PFSK-1 (cell line): ENCODE measurements around the gene ERC2.

ENCODE experiments used
- FOXP2 ChIP-seq: optimal IDR thresholded peaks from 2 replicates; pipeline ENCODE3; 2011; ENCODE audit warnings: borderline replicate concordance, control low read depth, inconsistent platforms; ENCODE audit not compliant: insufficient read depth; ENCODE audit errors: extremely low read length, extremely low read depth
- POLR2AphosphoS5 ChIP-seq: IDR thresholded peaks from 2 replicates; pipeline ENCODE4 v1.6.1; 2012; ENCODE audit warnings: low read depth, mild to moderate bottlenecking, control low read depth, low read length, moderate library complexity
- REST ChIP-seq, 2 experiments: IDR thresholded peaks; 2 replicates each; pipeline versions ENCODE4 v1.6.1 to v1.8.0; 2011 to 2012; ENCODE audit warnings: low read depth in 2 of 2, low read length in 2 of 2, control low read depth in 1 of 2, inconsistent platforms in 1 of 2, mild to moderate bottlenecking in 1 of 2, moderate library complexity in 1 of 2; ENCODE audit not compliant: insufficient read depth in 1 of 2
- SIN3A ChIP-seq: IDR thresholded peaks from 2 replicates; pipeline ENCODE4 v1.6.1; 2012; ENCODE audit warnings: mild to moderate bottlenecking, low read length, moderate library complexity, borderline replicate concordance; ENCODE audit not compliant: insufficient read depth
- TAF1 ChIP-seq: IDR thresholded peaks from 2 replicates; pipeline ENCODE4 v1.6.1; 2012; ENCODE audit warnings: low read length, control low read depth, borderline replicate concordance; ENCODE audit not compliant: insufficient read depth

Gene ERC2

DNA sequence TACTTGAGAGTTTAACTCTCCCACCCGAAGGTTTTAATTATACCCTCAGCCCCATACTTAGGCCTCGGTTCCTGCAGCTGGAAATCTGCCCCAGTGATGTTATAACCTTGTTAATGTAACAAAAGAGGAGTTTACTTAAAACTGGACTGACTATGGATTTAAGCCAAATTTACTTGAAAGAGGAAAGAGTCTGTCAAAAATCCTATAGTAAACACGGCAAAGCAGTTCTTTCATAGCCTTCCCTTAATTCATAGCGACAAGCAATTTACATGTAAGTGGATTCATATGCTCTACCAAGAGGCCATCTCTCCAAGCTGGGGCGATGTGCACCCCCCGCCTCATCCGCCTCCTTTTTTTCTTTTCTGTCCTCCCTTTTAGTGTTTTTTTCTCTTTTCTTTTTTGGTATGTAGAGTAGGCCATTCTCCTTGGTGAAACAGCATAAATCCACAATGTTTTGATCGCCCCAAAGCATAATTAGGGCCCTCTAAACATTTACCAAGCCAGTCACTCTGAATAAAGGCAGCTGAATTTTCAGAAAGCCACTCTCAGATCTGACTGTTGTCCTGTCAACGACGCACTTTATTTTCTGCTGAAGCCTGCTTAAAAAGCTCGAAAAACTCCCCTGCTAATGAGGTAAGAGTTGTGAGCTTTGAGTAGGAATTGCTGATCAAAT lies 608.1 kb downstream of the ERC2 start:
- TF ChIP-seq FOXP2 (no peak), TAF1 (no peak), SIN3A (no peak), POLR2AphosphoS5 (no peak), REST (IDR thresholded peaks at IDR 0.05; ENCODE audit: insufficient read depth in 1 of 2, low read depth in 2 of 2, low read length in 2 of 2) (no peak)

- TF ChIP-seq POLR2AphosphoS5 (no peak), REST (IDR thresholded peaks at IDR 0.05; ENCODE audit: insufficient read depth in 1 of 2, low read depth in 2 of 2, low read length in 2 of 2) (no peak), TAF1 (no peak), FOXP2 (no peak), SIN3A (no peak)
Observed at GRCh38 chr3:55859305-55859704, 609.0 kb downstream of the ERC2 start.

GRCh38 chr3:55858727-55859126 lies 609.5 kb downstream of the ERC2 start:
- TF ChIP-seq POLR2AphosphoS5 (no peak), REST (IDR thresholded peaks at IDR 0.05; ENCODE audit: insufficient read depth in 1 of 2, low read depth in 2 of 2, low read length in 2 of 2) (no peak), TAF1 (no peak), FOXP2 (no peak), SIN3A (no peak)

DNA sequence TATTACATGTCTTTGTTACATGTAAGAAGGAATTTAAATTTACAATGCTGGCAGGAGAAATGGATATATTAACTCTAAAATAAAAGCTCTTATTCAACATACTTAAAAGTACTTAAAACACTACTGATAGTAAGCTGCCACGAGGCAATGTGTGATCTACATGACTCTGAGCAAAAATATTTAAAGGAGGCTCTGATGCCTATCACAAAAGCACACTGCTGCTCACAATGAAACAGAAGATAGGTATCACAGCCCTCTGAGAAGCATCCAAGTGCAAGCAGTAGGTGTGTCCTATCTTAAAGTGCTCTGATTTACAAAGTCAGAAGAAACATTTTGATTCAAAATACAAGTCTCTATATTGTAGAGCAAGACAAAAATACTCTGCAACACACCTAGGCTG lies 610.0 kb downstream of the ERC2 start:
- TF ChIP-seq TAF1 (no peak), FOXP2 (no peak), POLR2AphosphoS5 (no peak), SIN3A (no peak), REST (IDR thresholded peaks at IDR 0.05; ENCODE audit: insufficient read depth in 1 of 2, low read depth in 2 of 2, low read length in 2 of 2) (no peak)
